Measurements from ENCODE around the gene CCN5.

CCN5 gene

GRCh38 chr20:44737116-44737515, 21.9 kb downstream of the CCN5 start:
- DNase-seq (ENCODE audit: low spot score) = no peak

- DNase-seq (ENCODE audit: low spot score) = peak; percentile 65
Measured at GRCh38 chr20:44738813-44739477, 23.8 kb downstream of the CCN5 start.

GRCh38 chr20:44739942-44740341, 24.8 kb downstream of the CCN5 start:
- no peak for DNase-seq (ENCODE audit: low spot score)

DNA sequence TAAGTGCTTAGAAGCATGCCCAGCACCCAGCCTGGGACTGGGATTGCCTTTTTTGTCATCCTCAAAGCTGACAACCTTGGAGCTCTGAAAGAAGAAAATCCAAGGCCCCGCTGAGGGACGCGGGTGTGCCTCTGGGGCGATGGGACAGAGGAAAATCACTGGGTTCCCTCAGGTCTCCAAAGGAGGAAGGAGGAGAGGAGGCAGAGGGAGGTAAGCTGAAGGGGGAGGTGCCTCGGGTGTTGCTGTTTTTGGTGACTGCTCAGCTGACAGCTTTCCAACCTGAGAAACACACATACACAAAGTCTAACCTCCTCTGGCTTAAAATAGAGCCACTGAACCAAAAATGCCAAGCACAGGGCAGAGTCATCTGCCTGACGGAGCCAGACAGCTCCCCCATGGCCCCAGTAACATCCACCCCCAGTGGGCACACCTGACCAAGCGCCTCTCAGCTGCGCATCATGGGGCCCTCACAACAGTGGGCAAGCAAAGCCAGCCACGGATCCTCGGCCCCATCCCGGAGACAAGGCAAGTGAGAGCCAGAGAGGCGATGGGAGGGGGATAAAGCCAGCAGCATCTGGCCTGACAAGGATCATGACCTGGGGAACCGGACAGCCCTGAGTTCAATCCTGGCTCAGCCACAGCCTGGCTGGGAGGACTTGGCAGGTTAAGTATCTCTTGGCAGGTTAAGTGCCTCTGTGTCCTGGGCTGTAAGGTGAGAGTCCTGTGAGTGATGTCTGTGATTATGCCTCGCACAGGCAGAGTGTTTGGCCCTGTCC, 27.3 kb downstream of the CCN5 start:
- DNase-seq (ENCODE audit: low spot score) = no peak

- DNase-seq (ENCODE audit: low spot score) = no peak
Measured at GRCh38 chr20:44743080-44743701, 28.0 kb downstream of the CCN5 start.

GRCh38 chr20:44743916-44744655, 28.9 kb downstream of the CCN5 start:
- DNase-seq (ENCODE audit: low spot score) = no peak

- no peak for DNase-seq (ENCODE audit: low spot score)
Measured at GRCh38 chr20:44745122-44745597, 30.0 kb downstream of the CCN5 start.

GRCh38 chr20:44745598-44746366, 30.6 kb downstream of the CCN5 start, which contains the start of gene KCNK15:
TSS of gene KCNK15 (plus strand) at chr20:44745865. CDS start at chr20:44745911, 46 bp downstream.
- DNase-seq (ENCODE audit: low spot score) = peak; percentile 62

DNA sequence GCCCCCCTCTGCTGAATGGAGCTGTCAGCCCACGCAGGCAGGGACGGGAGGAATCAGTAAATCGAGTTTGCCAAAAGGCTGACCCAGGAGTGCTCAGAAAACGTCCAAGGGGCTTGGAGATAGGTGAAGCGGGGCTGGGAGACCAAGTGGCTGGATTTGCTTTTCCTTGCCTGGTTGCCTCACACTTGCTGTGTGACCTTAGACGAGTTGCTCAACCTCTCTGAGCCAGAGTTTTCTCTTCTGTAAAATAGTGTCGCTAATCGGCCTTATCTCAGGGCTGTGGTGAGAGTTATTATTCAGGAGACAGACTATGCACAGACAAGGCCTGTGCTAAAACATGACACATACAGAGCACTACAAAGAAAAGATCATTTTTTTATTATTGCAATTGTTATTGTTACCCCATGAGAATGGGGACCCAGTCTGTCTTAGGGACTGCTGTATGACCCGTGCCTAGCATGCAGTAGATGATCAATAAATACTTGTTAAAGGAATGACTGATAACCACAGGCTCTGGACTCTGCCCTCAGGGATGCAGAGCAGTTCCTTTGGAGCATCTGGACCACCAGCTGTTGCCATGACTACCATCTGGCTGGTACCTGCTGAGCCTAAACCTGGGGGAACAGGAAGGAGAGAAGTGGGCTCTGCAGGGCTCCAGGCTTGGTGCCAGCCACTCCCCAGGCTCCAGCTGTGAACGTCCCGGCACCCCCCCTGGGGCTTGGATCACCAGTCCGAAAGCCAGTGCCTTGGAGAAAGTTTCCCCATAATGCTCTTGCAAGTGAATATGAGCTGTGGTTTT, 31.4 kb downstream of the CCN5 start:
- no peak for DNase-seq (ENCODE audit: low spot score)

- peak; percentile 80 for DNase-seq (ENCODE audit: low spot score)
Measured at GRCh38 chr20:44747166-44748004, 32.2 kb downstream of the CCN5 start.

- DNase-seq (ENCODE audit: low spot score) = no peak
Measured at GRCh38 chr20:44748005-44748370, 32.8 kb downstream of the CCN5 start.

DNA sequence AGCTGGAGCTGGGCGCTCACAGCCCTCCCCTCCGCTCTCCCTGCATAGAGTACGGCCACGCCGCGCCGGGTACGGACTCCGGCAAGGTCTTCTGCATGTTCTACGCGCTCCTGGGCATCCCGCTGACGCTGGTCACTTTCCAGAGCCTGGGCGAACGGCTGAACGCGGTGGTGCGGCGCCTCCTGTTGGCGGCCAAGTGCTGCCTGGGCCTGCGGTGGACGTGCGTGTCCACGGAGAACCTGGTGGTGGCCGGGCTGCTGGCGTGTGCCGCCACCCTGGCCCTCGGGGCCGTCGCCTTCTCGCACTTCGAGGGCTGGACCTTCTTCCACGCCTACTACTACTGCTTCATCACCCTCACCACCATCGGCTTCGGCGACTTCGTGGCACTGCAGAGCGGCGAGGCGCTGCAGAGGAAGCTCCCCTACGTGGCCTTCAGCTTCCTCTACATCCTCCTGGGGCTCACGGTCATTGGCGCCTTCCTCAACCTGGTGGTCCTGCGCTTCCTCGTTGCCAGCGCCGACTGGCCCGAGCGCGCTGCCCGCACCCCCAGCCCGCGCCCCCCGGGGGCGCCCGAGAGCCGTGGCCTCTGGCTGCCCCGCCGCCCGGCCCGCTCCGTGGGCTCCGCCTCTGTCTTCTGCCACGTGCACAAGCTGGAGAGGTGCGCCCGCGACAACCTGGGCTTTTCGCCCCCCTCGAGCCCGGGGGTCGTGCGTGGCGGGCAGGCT, 35.1 kb downstream of the CCN5 start:
- no peak for DNase-seq (ENCODE audit: low spot score)

- DNase-seq (ENCODE audit: low spot score) = no peak
Measured at GRCh38 chr20:44752099-44752931, 37.1 kb downstream of the CCN5 start.

DNA sequence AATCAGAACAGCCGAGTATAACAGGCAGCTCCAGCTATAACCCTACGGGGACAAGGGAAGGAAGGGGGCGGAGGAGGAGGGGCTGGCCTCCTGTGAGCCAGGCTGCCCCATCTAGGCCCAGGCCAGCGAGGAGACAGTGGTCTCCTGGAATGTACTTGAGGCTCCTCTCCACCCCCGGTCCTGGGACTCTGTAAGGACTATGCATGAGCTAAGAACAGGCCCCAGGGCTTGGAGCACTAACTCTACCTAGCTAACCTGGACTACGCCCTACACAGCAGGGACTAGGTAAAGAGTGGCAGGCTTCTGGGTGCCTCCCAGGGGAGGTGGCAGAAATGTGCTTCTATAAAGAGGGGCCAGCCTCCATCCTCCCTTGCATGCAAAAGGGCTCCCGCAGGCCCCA, 39.4 kb downstream of the CCN5 start:
- peak; percentile 38 for DNase-seq (ENCODE audit: low spot score)

DNA sequence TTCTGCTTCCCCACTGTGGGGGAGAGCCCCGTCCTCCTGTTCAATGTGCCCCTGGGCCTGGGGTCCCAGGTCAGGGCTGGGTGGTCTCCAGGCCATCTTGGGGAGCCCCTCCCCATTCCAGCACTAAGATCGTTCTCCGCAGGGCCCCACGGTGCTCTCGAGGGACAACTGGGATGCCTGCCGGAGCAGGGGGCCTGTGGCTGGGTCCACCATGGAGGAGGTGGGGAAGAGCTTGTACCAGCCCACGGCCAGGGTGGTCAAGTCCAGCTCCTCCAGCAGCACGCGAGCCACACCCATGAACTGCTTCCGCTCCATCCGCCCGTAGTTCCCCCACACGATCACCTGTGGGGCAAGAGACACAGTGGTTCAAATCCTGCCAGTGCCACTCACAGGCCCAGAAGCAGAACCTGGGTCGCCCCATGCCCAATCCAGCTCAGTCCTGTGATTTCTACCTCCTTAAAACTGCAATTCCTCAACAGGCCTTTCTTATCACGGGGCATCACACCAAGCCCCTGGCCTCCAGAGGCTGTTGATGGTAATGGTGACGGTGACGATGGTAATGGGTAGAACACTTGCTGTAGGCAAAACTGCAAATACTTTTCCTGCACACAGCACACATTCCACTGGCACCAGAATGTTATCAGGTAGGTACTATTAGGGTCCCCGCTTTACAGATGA, 41.0 kb downstream of the CCN5 start:
- no peak for DNase-seq (ENCODE audit: low spot score)

DNA sequence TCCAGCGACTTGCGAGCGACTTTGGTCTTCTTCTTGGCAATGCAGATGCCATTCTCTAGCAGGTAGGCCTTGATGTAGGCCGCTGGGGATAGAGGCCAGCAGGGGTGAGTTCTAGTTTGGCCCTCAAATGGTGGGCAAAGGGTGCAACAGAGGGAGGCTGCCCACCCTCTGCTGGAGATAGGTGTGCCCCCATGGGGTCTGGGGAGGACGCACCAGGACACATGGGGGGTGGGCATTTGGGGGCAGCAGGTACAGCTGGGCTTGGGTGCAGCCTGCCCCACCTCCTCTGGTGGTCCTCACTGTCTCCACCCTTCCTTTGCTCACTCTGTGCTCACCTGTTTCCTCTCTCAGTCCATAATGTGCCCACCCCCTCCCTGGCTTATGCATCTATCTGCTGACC, 41.8 kb downstream of the CCN5 start:
- no peak for DNase-seq (ENCODE audit: low spot score)

GRCh38 chr20:44758247-44759101, 43.3 kb downstream of the CCN5 start:
- DNase-seq (ENCODE audit: low spot score) = no peak
